GM12878 (cell line): ENCODE measurements around the gene MBNL1. TPM values are rescaled to one million over a fixed set of nuclear protein-coding genes. Genes with fewer than 3 reads are reported as not detected.
A peak's percentile ranks its signal among the peaks of the same experiment; 100 is the strongest.

Source experiments
- ATAC-seq: fragments of 200-7000 bp; cut with Tn5 transposase; 3 replicates; pipeline ENCODE4 v1.9.1; 2020; ENCODE audit warnings: mild to moderate bottlenecking, moderate library complexity
- BruUV-seq: library from RNA; stranded (reverse); fragments of 400-500 nt; replicated peaks from 2 replicates; lab custom pipeline; 2021; lab: Mats Ljungman, UMichigan
- CTCF ChIA-PET: fragments of 300-600 bp; sonication (Branson Sonifier 250); formaldehyde crosslinking; extraction: SDS; loops from one replicate; lab custom pipeline; 2021; ENCODE audit warnings: inconsistent platforms; lab: Yijun Ruan, JAX
- POLR2A ChIA-PET: fragments of 350-600 bp; formaldehyde crosslinking; extraction: SDS; loops from one replicate; lab custom pipeline; 2021; ENCODE audit warnings: inconsistent platforms; lab: Charles Lee
- RAD21 ChIA-PET: fragments of 300-600 bp; sonication (Branson Sonifier 250); formaldehyde crosslinking; loops from one replicate; lab custom pipeline; 2023; ENCODE audit warnings: antibody characterized with exemption; ENCODE audit not compliant: unreplicated experiment; lab: Charles Lee
- SMC1A ChIA-PET: fragments of 300-600 bp; sonication (Branson Sonifier 250); formaldehyde crosslinking; loops from one replicate; lab custom pipeline; 2023; ENCODE audit not compliant: unreplicated experiment, uncharacterized antibody; lab: Charles Lee
- DNase-seq: peaks from one replicate; pipeline ENCODE4 v3.0.0-alpha.2; 2011; ENCODE audit warnings: low read depth, low spot score
- FAIRE-seq: peaks from 3 replicates; lab custom pipeline; 2011; peaks lifted over from hg19 to GRCh38; lab: Jason Lieb, UNC
- H2AFZ ChIP-seq: 2 replicates; pipeline ENCODE4 v1.6.0; 2011; ENCODE audit warnings: low read depth, low read length, control low read depth; ENCODE audit not compliant: control insufficient read depth
- H3K27ac ChIP-seq: 2 replicates; pipeline ENCODE4 v1.5.1; 2011; ENCODE audit warnings: control low read depth; ENCODE audit not compliant: control insufficient read depth, insufficient read depth
- H3K27me3 ChIP-seq, 2 experiments: replicated peaks in 1 of 2; 2 replicates each; pipeline versions ENCODE4 v1.6.0 to v1.6.1; 2011; ENCODE audit warnings: low read length in 1 of 2; ENCODE audit not compliant: control insufficient read depth in 2 of 2, insufficient read depth in 2 of 2
- H3K36me3 ChIP-seq, 2 experiments: 2 replicates each; pipeline ENCODE4 v1.5.1; 2011; ENCODE audit warnings: low read length in 1 of 2; ENCODE audit not compliant: control insufficient read depth in 2 of 2, insufficient read depth in 2 of 2
- H3K4me1 ChIP-seq: 2 replicates; pipeline ENCODE4 v1.6.1; 2011; ENCODE audit warnings: mild to moderate bottlenecking, low read length, moderate library complexity, mixed read lengths; ENCODE audit not compliant: control insufficient read depth, insufficient read depth
- H3K4me2 ChIP-seq: 2 replicates; pipeline ENCODE4 v1.6.0; 2011; ENCODE audit warnings: control low read depth; ENCODE audit not compliant: control insufficient read depth, insufficient read depth
- H3K4me3 ChIP-seq: fragments of 200-600 bp; sonication (generic); 2 replicates; pipeline ENCODE4 v1.5.1; 2016
- H3K79me2 ChIP-seq: 2 replicates; pipeline ENCODE4 v1.6.0; 2011; ENCODE audit warnings: low read length; ENCODE audit not compliant: control insufficient read depth, insufficient read depth
- H3K9ac ChIP-seq: 2 replicates; pipeline ENCODE4 v1.8.0; 2011; ENCODE audit warnings: low read length, control low read depth, mixed read lengths; ENCODE audit not compliant: control insufficient read depth, insufficient read depth
- H3K9me3 ChIP-seq: replicated peaks from 3 replicates; pipeline ENCODE4 v1.5.1; 2011; ENCODE audit warnings: mild to moderate bottlenecking, low read length; ENCODE audit not compliant: control insufficient read depth, insufficient read depth
- H4K20me1 ChIP-seq: 2 replicates; pipeline ENCODE4 v1.6.0; 2011; ENCODE audit not compliant: control insufficient read depth, insufficient read depth
- ATF2 ChIP-seq: IDR thresholded peaks from 2 replicates; pipeline ENCODE4 v1.6.1; 2012; ENCODE audit warnings: low read length, inconsistent platforms
- NKRF ChIP-seq: fragments of 450-650 bp; conservative IDR thresholded peaks from 2 replicates; pipeline ENCODE4 v1.6.1; 2017; ENCODE audit warnings: mild to moderate bottlenecking, moderate library complexity
- WGBS: methylation state at CpG from one replicate; pipeline ENCODE4 v1.1.6; 2016; ENCODE audit warnings: low lambda C conversion rate; ENCODE audit not compliant: insufficient replicate concordance, insufficient coverage; ENCODE audit errors: missing lambda C conversion rate; 5-methylcytosine and 5-hydroxymethylcytosine counted together
- in situ Hi-C: fragments of 300-500 bp; cut with MboI; formaldehyde crosslinking; loops from 9 replicates; pipeline ENCODE4 v1.14.3; 2018; ENCODE audit warnings: mixed read lengths
- intact Hi-C: fragments of 100-400 bp; cut with micrococcal nuclease; formaldehyde crosslinking; loops from one replicate; pipeline ENCODE4 v1.14.2; 2022; ENCODE audit not compliant: unreplicated experiment
- polyA plus RNA-seq, 11 experiments: library from polyadenylated mRNA; depleted of rRNA in 4 of 11; unstranded in 6 of 11; stranded (reverse) in 5 of 11; fragments of >200 nt; fragmentation: Nextera tagmentation in 4 of 11; fragmentation: Illumina TruSeq in 1 of 11; extraction: Ambion mirVana in 4 of 11; extraction: Trizol in 1 of 11; gene quantifications; 1 replicate in 1 of 11; 2 replicates in 10 of 11; pipeline versions ENCODE4 v1.2.1 to v1.2.3, GENCODE V29; 2011 to 2016; ENCODE audit warnings: inconsistent platforms in 2 of 11, missing spikeins in 2 of 11, low read depth in 1 of 11
- total RNA-seq, 4 experiments: library from RNA; depleted of rRNA in 3 of 4; stranded (reverse); fragments of >200 nt in 3 of 4; fragmentation: Illumina TruSeq in 1 of 4; extraction: Trizol in 1 of 4; gene quantifications; 2 replicates each; pipeline versions ENCODE4 v1.2.1 to v1.2.3, GENCODE V29; 2013 to 2021

The MBNL1 gene
- total and polyA plus RNA-seq, 10 of the 15 experiments (the other 5 are each of a cell fraction or from before 2014, with no cell fraction given), result 59.6 to 337 (median 143) TPM

- intact Hi-C loops (no loop called here), in situ Hi-C loops (no loop called here)
- RAD21 ChIA-PET, result interaction anchor here (0.7 to 1.7 kb wide), 10 partner anchors 11 to 137 kb away, joined by 3 to 6 read pairs (median 4); no protein-coding TSS in a partner anchor
- BruUV-seq, result no TSS peak
- SMC1A ChIA-PET, result interaction anchor here (0.8 to 6.3 kb wide), 7 partner anchors 11 to 123 kb away, joined by 3 to 72 read pairs (median 16); no protein-coding TSS in a partner anchor
- Histone ChIP-seq H3K9me3 (peaks cover 12% of the 10 kb centered on the region), H3K27me3 (no peaks in the 10 kb centered on the region), H4K20me1 (no peaks in the 10 kb centered on the region), H3K27ac (peak overlapping the region; percentile 51), H3K4me2 (peak overlapping the region; percentile 2; the same call in 1 of the 2 replicates), H3K79me2 (peaks cover 95% of the 10 kb centered on the region), H3K9ac (no peak overlapping the region), H3K4me3 (no peak overlapping the region), H2AFZ (no peak overlapping the region)
- 39% methylated on average over 2 of the region's 2 CpGs for WGBS
- CTCF ChIA-PET, result interaction anchor here (0.7 to 1.9 kb wide), 4 partner anchors 10 to 35 kb away, joined by 3 to 8 read pairs (median 4); no protein-coding TSS in a partner anchor
- DNase-seq (no peak), ATAC-seq (no peak)
- TF ChIP-seq NKRF (no peak), ATF2 (no peak)
- TF ChIP-seq, all 136 proteins: peak for 0
- Histone ChIP-seq H3K4me1 (peaks cover 21% of the 10 kb centered on the region), H3K36me3 (peaks cover 0 to 15% of the 10 kb centered on the region in 2 experiments; a peak in 1 of 4 replicates)
- peak; percentile 49 for FAIRE-seq
- POLR2A ChIA-PET, result interaction anchor here (1.7 kb wide), 1 partner anchor 12 kb away, joined by 11 read pairs; no protein-coding TSS in a partner anchor
Observed at GRCh38 chr3:152321200-152321954, 52.6 kb downstream of the MBNL1 start.
